H1 (cell line): ENCODE data around the gene ASB1. TPM values are rescaled to one million over a fixed set of nuclear protein-coding genes. Genes with fewer than 3 reads are reported as not detected.

Source experiments
- CTCF ChIA-PET: fragments of 300-600 bp; sonication (Branson Sonifier 250); formaldehyde crosslinking; loops from one replicate; lab custom pipeline; 2021; ENCODE audit not compliant: partially characterized antibody; lab: Charles Lee
- POLR2A ChIA-PET: fragments of 300-600 bp; sonication (Branson Sonifier 250); formaldehyde crosslinking; loops from one replicate; lab custom pipeline; 2021; ENCODE audit warnings: inconsistent platforms; ENCODE audit not compliant: partially characterized antibody; lab: Charles Lee
- DNase-seq, 2 experiments: peaks; one replicate each; pipeline versions ENCODE4 v3.0.0 to v3.0.0-alpha.2; 2010 to 2022; ENCODE audit warnings: low spot score in 2 of 2, low read depth in 1 of 2, mixed read lengths in 1 of 2
- FAIRE-seq: peaks from 2 replicates; lab custom pipeline; 2011; peaks lifted over from hg19 to GRCh38; lab: Jason Lieb, UNC
- H2AFZ ChIP-seq: 2 replicates; pipeline ENCODE4 v1.8.1; 2012; ENCODE audit warnings: low read length, inconsistent platforms
- H2AK5ac ChIP-seq: 2 replicates; pipeline ENCODE4 v1.6.1; 2013; ENCODE audit warnings: low read depth, low read length
- H2BK120ac ChIP-seq: replicated peaks from 2 replicates; pipeline ENCODE3; 2013; ENCODE audit warnings: low read depth, low read length, inconsistent platforms
- H2BK12ac ChIP-seq: 2 replicates; pipeline ENCODE4 v1.6.1; 2013; ENCODE audit warnings: low read depth, low read length
- H2BK15ac ChIP-seq: 2 replicates; pipeline ENCODE4 v1.6.1; 2013; ENCODE audit warnings: low read length
- H2BK20ac ChIP-seq: 2 replicates; pipeline ENCODE4 v1.6.1; 2013; ENCODE audit warnings: low read length
- H2BK5ac ChIP-seq: 2 replicates; pipeline ENCODE4 v1.6.1; 2013; ENCODE audit warnings: low read depth, low read length
- H3K14ac ChIP-seq: 2 replicates; pipeline ENCODE4 v1.6.1; 2013; ENCODE audit warnings: inconsistent platforms; ENCODE audit not compliant: insufficient read length
- H3K18ac ChIP-seq: 2 replicates; pipeline ENCODE4 v1.6.1; 2013; ENCODE audit warnings: low read length; ENCODE audit errors: extremely low read depth
- H3K23ac ChIP-seq: 2 replicates; pipeline ENCODE4 v1.6.1; 2013; ENCODE audit warnings: inconsistent platforms; ENCODE audit not compliant: insufficient read length
- H3K23me2 ChIP-seq: 2 replicates; pipeline ENCODE4 v1.6.1; 2013; ENCODE audit warnings: low read depth, low read length
- H3K27ac ChIP-seq: 2 replicates; pipeline ENCODE4 v1.6.1; 2011; ENCODE audit warnings: low read depth, low read length, inconsistent platforms
- H3K27me3 ChIP-seq, 4 experiments: replicated peaks in 1 of 4; 1 replicate in 1 of 4; 2 replicates in 3 of 4; pipeline versions ENCODE4 v1.6.1 to v1.8.1; 2011 to 2013; ENCODE audit warnings: low read length in 3 of 4, mild to moderate bottlenecking in 3 of 4, inconsistent platforms in 2 of 4, mixed read lengths in 2 of 4, moderate library complexity in 1 of 4; ENCODE audit not compliant: control insufficient read depth in 3 of 4, insufficient read depth in 3 of 4; ENCODE audit errors: extremely low read depth in 1 of 4
- H3K36me3 ChIP-seq, 4 experiments: 2 replicates each; pipeline versions ENCODE4 v1.6.1 to v1.8.1; 2011 to 2013; ENCODE audit warnings: mild to moderate bottlenecking in 4 of 4, low read length in 3 of 4, moderate library complexity in 2 of 4, control low read depth in 1 of 4, inconsistent platforms in 1 of 4; ENCODE audit not compliant: insufficient read depth in 4 of 4, control insufficient read depth in 2 of 4
- H3K4ac ChIP-seq: replicated peaks from 2 replicates; pipeline ENCODE3; 2013; ENCODE audit warnings: low read length, low read depth, mixed read lengths, inconsistent platforms; ENCODE audit not compliant: insufficient read length
- H3K4me1 ChIP-seq, 4 experiments: replicated peaks in 1 of 4; 1 replicate in 1 of 4; 2 replicates in 3 of 4; pipeline versions ENCODE4 v1.6.1 to v1.8.1; 2011 to 2013; ENCODE audit warnings: low read length in 3 of 4, inconsistent platforms in 2 of 4, mixed read lengths in 1 of 4; ENCODE audit not compliant: insufficient read depth in 4 of 4, control insufficient read depth in 3 of 4
- H3K4me2 ChIP-seq, 2 experiments: 2 replicates each; pipeline versions ENCODE4 v1.6.1 to v1.8.1; 2011 to 2013; ENCODE audit warnings: low read depth in 2 of 2, low read length in 2 of 2, control low read depth in 1 of 2, inconsistent platforms in 1 of 2, mild to moderate bottlenecking in 1 of 2; ENCODE audit not compliant: insufficient read depth in 1 of 2
- H3K4me3 ChIP-seq, 4 experiments: fragments of 200-600, 300-600 bp in 1 of 4; sonication (generic), shearing (Covaris generic), sonication (Bioruptor Twin) in 1 of 4; 2 replicates each; pipeline versions ENCODE4 v1.5.1 to v1.8.1; 2011 to 2016; ENCODE audit warnings: low read length in 4 of 4, low read depth in 3 of 4, control low read depth in 2 of 4, inconsistent platforms in 2 of 4, mild to moderate bottlenecking in 2 of 4, mixed read lengths in 1 of 4, moderate library complexity in 1 of 4; ENCODE audit not compliant: insufficient read depth in 2 of 4; ENCODE audit errors: extremely low read depth in 1 of 4
- H3K56ac ChIP-seq: replicated peaks from 2 replicates; pipeline ENCODE3; 2013; ENCODE audit warnings: low read depth, mild to moderate bottlenecking, mixed read lengths, low read length, inconsistent platforms; ENCODE audit not compliant: insufficient read length
- H3K79me1 ChIP-seq: 2 replicates; pipeline ENCODE4 v1.6.1; 2013; ENCODE audit warnings: low read depth, low read length, control low read depth
- H3K79me2 ChIP-seq, 2 experiments: 2 replicates each; pipeline versions ENCODE4 v1.6.1 to v1.8.1; 2012 to 2013; ENCODE audit warnings: low read length in 2 of 2, mild to moderate bottlenecking in 2 of 2, inconsistent platforms in 1 of 2; ENCODE audit not compliant: insufficient read depth in 2 of 2, control insufficient read depth in 1 of 2
- H3K9ac ChIP-seq, 4 experiments: replicated peaks in 1 of 4; 1 replicate in 1 of 4; 2 replicates in 3 of 4; pipeline versions ENCODE4 v1.6.1 to v1.8.1; 2011 to 2013; ENCODE audit warnings: low read depth in 3 of 4, low read length in 3 of 4, control low read depth in 2 of 4, mild to moderate bottlenecking in 2 of 4, moderate library complexity in 2 of 4, inconsistent platforms in 1 of 4; ENCODE audit errors: extremely low read depth in 1 of 4
- H3K9me3 ChIP-seq, 2 experiments: 2 replicates each; pipeline versions ENCODE4 v1.6.1 to v1.8.1; 2012 to 2013; ENCODE audit warnings: mild to moderate bottlenecking in 2 of 2, moderate library complexity in 2 of 2, control low read depth in 1 of 2, inconsistent platforms in 1 of 2, low read depth in 1 of 2, low read length in 1 of 2, mixed read lengths in 1 of 2; ENCODE audit not compliant: insufficient read depth in 2 of 2
- H4K20me1 ChIP-seq, 2 experiments: replicated peaks in 1 of 2; 2 replicates each; pipeline versions ENCODE3 to v1.8.1; 2011 to 2013; ENCODE audit warnings: inconsistent platforms in 2 of 2, low read length in 2 of 2, mild to moderate bottlenecking in 1 of 2; ENCODE audit not compliant: insufficient read depth in 2 of 2, control insufficient read depth in 1 of 2
- H4K5ac ChIP-seq: 2 replicates; pipeline ENCODE4 v1.6.1; 2013; ENCODE audit warnings: low read length, low read depth, mixed read lengths, inconsistent platforms; ENCODE audit not compliant: insufficient read length
- H4K8ac ChIP-seq: 2 replicates; pipeline ENCODE4 v1.8.0; 2013; ENCODE audit warnings: mild to moderate bottlenecking, moderate library complexity, low read length, inconsistent platforms; ENCODE audit not compliant: insufficient read depth; ENCODE audit errors: extremely low read depth
- H4K91ac ChIP-seq: replicated peaks from 2 replicates; pipeline ENCODE3; 2013; ENCODE audit warnings: low read length, mixed read lengths, inconsistent platforms; ENCODE audit not compliant: insufficient read length
- ATF2 ChIP-seq: IDR thresholded peaks from 2 replicates; pipeline ENCODE4 v1.6.1; 2012; ENCODE audit warnings: low read length, inconsistent platforms
- ATF3 ChIP-seq: IDR thresholded peaks from 2 replicates; pipeline ENCODE4 v1.6.1; 2011; ENCODE audit warnings: low read depth, mild to moderate bottlenecking, low read length; ENCODE audit not compliant: insufficient read depth
- RFX5 ChIP-seq: IDR thresholded peaks from 2 replicates; pipeline ENCODE4 v1.6.1; 2011; ENCODE audit warnings: low read depth, low read length, improper control_type of control experiment, borderline replicate concordance
- TAF1 ChIP-seq: IDR thresholded peaks from 2 replicates; pipeline ENCODE4 v1.6.1; 2011; ENCODE audit warnings: mild to moderate bottlenecking, low read depth, low read length
- WGBS, 2 experiments: shearing (Covaris generic) in 1 of 2; methylation state at CpG; one replicate each; pipeline versions ENCODE4 v1.1.6 to v1.1.7; 2013 to 2015; ENCODE audit warnings: low lambda C conversion rate in 2 of 2, mixed read lengths in 2 of 2, inconsistent platforms in 1 of 2, low coverage in 1 of 2, missing lambda C conversion rate in 1 of 2; ENCODE audit not compliant: insufficient replicate concordance in 2 of 2, insufficient coverage in 1 of 2, insufficient read length in 1 of 2; ENCODE audit errors: extremely low coverage in 1 of 2, missing lambda C conversion rate in 1 of 2; 5-methylcytosine and 5-hydroxymethylcytosine counted together
- polyA plus RNA-seq, 7 experiments: library from polyadenylated mRNA; depleted of rRNA in 3 of 7; stranded (reverse) in 5 of 7; unstranded in 2 of 7; fragments of >200 nt in 5 of 7; fragments of 200-250 nt in 2 of 7; gene quantifications; 1 replicate in 5 of 7; 2 replicates in 1 of 7; 4 replicates in 1 of 7; pipeline versions ENCODE4 v1.2.1 to v1.2.3, GENCODE V29; 2011 to 2013; ENCODE audit warnings: missing spikeins in 2 of 7, mixed read lengths in 2 of 7
- total RNA-seq: library from RNA; stranded (reverse); fragmentation: NEBNext Ultra II Directional; extraction: Animal tissue kit (Norgen Biotek cat#: 25700); gene quantifications from 2 replicates; pipeline ENCODE4 v1.2.1, GENCODE V29; 2021

ASB1 gene
- total and polyA plus RNA-seq, 2 of the 8 experiments (the other 6 are each of a cell fraction or from before 2014, with no cell fraction given) = 24.1 to 36.0 TPM

GRCh38 chr2:238406221-238406997, 20.3 kb upstream of the ASB1 start:
- Histone ChIP-seq H3K4ac (no peak overlapping the region), H3K27ac (no peak overlapping the region), H3K56ac (no peak overlapping the region), H3K9me3 (no peaks in the 10 kb centered on the region), H2BK12ac (no peak overlapping the region), H3K4me1 (peaks cover 0 to 11% (median 5%) of the 10 kb centered on the region in 4 experiments; a peak in 5 of 7 replicates), H3K27me3 (no peaks in the 10 kb centered on the region), H3K4me3 (no peak overlapping the region), H3K4me2 (no peak overlapping the region)
- no peak for TF ChIP-seq ATF3
- TF ChIP-seq TAF1 = no peak
- TF ChIP-seq RFX5 = no peak
- no peak for TF ChIP-seq ATF2
- TF ChIP-seq, all 59 proteins: peak for 0
- H2BK120ac ChIP-seq = no peak overlapping the region
- no peak overlapping the region for H4K91ac ChIP-seq
- no peak overlapping the region; the same call in 1 of the 2 replicates for H3K18ac ChIP-seq
- FAIRE-seq (no peak), DNase-seq (no peak)
- POLR2A ChIA-PET = interaction anchor here (0.6 kb wide), 1 partner anchor 79 kb away, joined by 3 read pairs; no protein-coding TSS in a partner anchor
- CTCF ChIA-PET = interaction anchor here (0.5 to 2.9 kb wide), 4 partner anchors 9 to 38 kb away, joined by 3 to 11 read pairs (median 4); no protein-coding TSS in a partner anchor
- H2BK20ac ChIP-seq = no peak overlapping the region
- no peaks in the 10 kb centered on the region for H3K36me3 ChIP-seq
- H4K5ac ChIP-seq = no peak overlapping the region
- peaks cover 4% of the 10 kb centered on the region; the same call in 1 of the 2 replicates for H3K79me1 ChIP-seq
- H2AK5ac ChIP-seq = no peak overlapping the region
- H3K14ac ChIP-seq = no peak overlapping the region
- H4K8ac ChIP-seq = no peak overlapping the region
- no peaks in the 10 kb centered on the region for H3K23me2 ChIP-seq
- H2BK15ac ChIP-seq = no peak overlapping the region
- no peaks in the 10 kb centered on the region for H4K20me1 ChIP-seq
- no peak overlapping the region for H3K9ac ChIP-seq
- H2BK5ac ChIP-seq = no peak overlapping the region
- H3K23ac ChIP-seq = no peak overlapping the region
- no peaks in the 10 kb centered on the region for H3K79me2 ChIP-seq
- 86% methylated on average over 19 of the region's 20 CpGs; no CpG with 5 or more reads in 1 of the 2 experiments for WGBS, 2 experiments
- no peak overlapping the region for H2AFZ ChIP-seq
